A549 treated with ZK216348 at 1 μM for 4 hours (cell line): ENCODE results near the gene ZRSR2. TPM values are rescaled to one million over a fixed set of nuclear protein-coding genes. Genes with fewer than 3 reads are reported as not detected.

Experiments
- total RNA-seq: library from RNA; stranded (reverse); fragments of 200-300 nt; extraction: Qiagen RNA extraction; gene quantifications from 5 replicates; pipeline ENCODE4 v1.2.3, GENCODE V29; 2022; ENCODE audit warnings: low read depth

The ZRSR2 gene
- 9.2 to 18.7 TPM (median 10.7 TPM) in 5 replicates for total RNA-seq

GRCh38 chrX:15789979-15790768 lies at the start of gene ZRSR2:
TSS of gene ZRSR2 (plus strand) at chrX:15790484. CDS start at chrX:15790496, 12 bp downstream.

GRCh38 chrX:15854712-15855567 lies 64.7 kb downstream of the ZRSR2 start, which contains the start of gene AP1S2:
TSS of gene AP1S2 (minus strand) at chrX:15854813. CDS start at chrX:15852524, 2,289 bp downstream.

Other genes with a start within 250 kb of the ZRSR2 start
- 0.11 TPM in 1 of 5 replicates, not detected in the others for gene ACE2, start 189.5 kb upstream of the ZRSR2 start, total RNA-seq
- 0.39 to 0.97 TPM (median 0.66 TPM) in 5 replicates for gene CLTRN, start 125.7 kb upstream of the ZRSR2 start, total RNA-seq
- 1.6 to 3.2 TPM (median 2.1 TPM) in 5 replicates for gene CA5B, start 52.2 kb upstream of the ZRSR2 start, total RNA-seq
- 13.9 to 21.6 TPM (median 20.7 TPM) in 5 replicates for gene AP1S2, start 64.3 kb downstream of the ZRSR2 start, total RNA-seq